Astrocyte (in vitro differentiated cells and primary cell): ENCODE data around the gene TMEM238L. TPM values are rescaled to one million over a fixed set of nuclear protein-coding genes. Genes with fewer than 3 reads are reported as not detected.

Experiments used
- DNase-seq: peaks from one replicate; pipeline ENCODE4 v3.0.0-alpha.2; 2010; ENCODE audit warnings: low read depth
- FAIRE-seq: peaks from 2 replicates; lab custom pipeline; 2011; peaks lifted over from hg19 to GRCh38; lab: Jason Lieb, UNC
- H2AFZ ChIP-seq: 2 replicates; pipeline ENCODE4 v1.6.0; 2012; ENCODE audit warnings: low read depth, low read length, inconsistent platforms
- H3K27ac ChIP-seq: 2 replicates; pipeline ENCODE4 v1.5.1; 2011; ENCODE audit warnings: low read depth, low read length, inconsistent platforms
- H3K27me3 ChIP-seq: 2 replicates; pipeline ENCODE4 v1.6.0; 2011; ENCODE audit warnings: low read length, inconsistent platforms; ENCODE audit not compliant: insufficient read depth
- H3K36me3 ChIP-seq: 2 replicates; pipeline ENCODE4 v1.5.1; 2011; ENCODE audit warnings: low read length, inconsistent platforms; ENCODE audit not compliant: insufficient read depth
- H3K4me1 ChIP-seq: 2 replicates; pipeline ENCODE4 v1.5.1; 2011; ENCODE audit warnings: low read length, inconsistent platforms; ENCODE audit not compliant: insufficient read depth
- H3K4me2 ChIP-seq: 2 replicates; pipeline ENCODE4 v1.6.0; 2012; ENCODE audit warnings: low read length, inconsistent platforms
- H3K4me3 ChIP-seq: 2 replicates; pipeline ENCODE4 v1.5.1; 2011; ENCODE audit warnings: low read depth, mild to moderate bottlenecking, low read length, inconsistent platforms; ENCODE audit not compliant: insufficient read depth
- H3K79me2 ChIP-seq: 2 replicates; pipeline ENCODE4 v1.6.0; 2012; ENCODE audit warnings: mild to moderate bottlenecking, low read length, inconsistent platforms; ENCODE audit not compliant: insufficient read depth
- H3K9ac ChIP-seq: 2 replicates; pipeline ENCODE4 v1.6.0; 2012; ENCODE audit warnings: mild to moderate bottlenecking, low read length, inconsistent platforms
- H3K9me3 ChIP-seq: 2 replicates; pipeline ENCODE4 v1.5.1; 2012; ENCODE audit warnings: low read depth, mild to moderate bottlenecking, low read length, inconsistent platforms; ENCODE audit not compliant: insufficient read depth
- H4K20me1 ChIP-seq: 2 replicates; pipeline ENCODE4 v1.6.0; 2012; ENCODE audit warnings: low read length, inconsistent platforms; ENCODE audit not compliant: insufficient read depth
- H3K27ac Mint-ChIP-seq: one replicate; pipeline ENCODE4 v1.8.0; 2021; ENCODE audit warnings: mild to moderate bottlenecking, mixed read lengths; ENCODE audit not compliant: unreplicated experiment
- H3K27me3 Mint-ChIP-seq: one replicate; pipeline ENCODE4 v1.8.0; 2021; ENCODE audit warnings: low read depth, mixed read lengths; ENCODE audit not compliant: unreplicated experiment
- H3K36me3 Mint-ChIP-seq: one replicate; pipeline ENCODE4 v1.8.0; 2021; ENCODE audit warnings: low read depth, mixed read lengths; ENCODE audit not compliant: unreplicated experiment
- H3K4me1 Mint-ChIP-seq: one replicate; pipeline ENCODE4 v1.8.0; 2021; ENCODE audit warnings: low read depth, mixed read lengths; ENCODE audit not compliant: unreplicated experiment
- H3K4me3 Mint-ChIP-seq: one replicate; pipeline ENCODE4 v1.8.0; 2021; ENCODE audit warnings: mild to moderate bottlenecking, moderate library complexity, mixed read lengths; ENCODE audit not compliant: unreplicated experiment
- H3K9me3 Mint-ChIP-seq: one replicate; pipeline ENCODE4 v1.8.0; 2021; ENCODE audit warnings: mild to moderate bottlenecking, mixed read lengths; ENCODE audit not compliant: unreplicated experiment
- CTCF ChIP-seq: IDR thresholded peaks from 2 replicates; pipeline ENCODE4 v1.5.1; 2011; ENCODE audit warnings: low read depth, mild to moderate bottlenecking, inconsistent platforms, low read length, moderate library complexity; ENCODE audit not compliant: insufficient read depth
- EZH2 ChIP-seq: IDR thresholded peaks from 2 replicates; pipeline ENCODE4 v1.6.1; 2012; ENCODE audit warnings: mild to moderate bottlenecking, low read length, inconsistent platforms; ENCODE audit not compliant: insufficient read depth
- total RNA-seq: library from RNA; stranded (reverse); gene quantifications from 2 replicates; pipeline ENCODE4 v1.2.1, GENCODE V29; 2021

TMEM238L gene
- total RNA-seq, 1 donor from 2014 or later = not detected

DNA sequence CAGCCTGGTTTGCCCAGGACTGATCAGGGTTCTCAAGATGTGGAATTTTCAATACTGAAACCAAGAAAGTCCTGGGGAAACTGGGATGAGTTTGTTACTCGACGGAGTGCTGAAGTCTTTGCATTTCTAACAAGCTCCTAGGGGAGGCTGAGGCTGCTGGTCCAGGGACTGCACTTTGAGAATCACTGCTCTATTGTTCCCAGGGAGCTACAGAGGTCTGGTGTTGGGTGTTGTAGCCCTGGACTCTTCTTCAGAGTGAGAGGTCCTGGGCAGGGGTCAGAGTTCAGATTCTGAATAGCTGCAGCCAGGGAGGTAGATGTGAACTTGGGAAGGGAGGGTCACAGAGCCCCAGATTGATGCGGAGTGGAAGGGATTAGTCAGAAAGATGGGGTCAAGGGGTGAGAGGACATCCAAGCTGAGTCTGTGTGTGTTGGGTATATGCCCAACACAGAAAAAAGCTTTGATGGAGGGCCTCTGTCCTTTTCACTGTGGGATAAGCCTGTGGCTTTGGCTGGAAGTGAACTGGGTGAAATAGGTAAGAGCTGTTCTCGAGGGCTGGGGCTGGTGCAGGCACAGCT lies 14.1 kb downstream of the TMEM238L start:
- FAIRE-seq (no peak), DNase-seq (no peak)
- H3K36me3 Mint-ChIP-seq = no peaks in the 10 kb centered on the region
- TF ChIP-seq EZH2 (no peak), CTCF (no peak)
- H3K27ac Mint-ChIP-seq = no peak overlapping the region
- no peak overlapping the region for H3K4me2 ChIP-seq
- H4K20me1 ChIP-seq = no peaks in the 10 kb centered on the region
- H3K27me3 ChIP-seq = no peaks in the 10 kb centered on the region
- peaks cover 6% of the 10 kb centered on the region for H3K27me3 Mint-ChIP-seq
- no peaks in the 10 kb centered on the region for H3K79me2 ChIP-seq
- H3K4me1 Mint-ChIP-seq = peaks cover 2% of the 10 kb centered on the region
- H3K36me3 ChIP-seq = no peaks in the 10 kb centered on the region
- no peaks in the 10 kb centered on the region for H3K4me1 ChIP-seq
- no peak overlapping the region for H3K4me3 ChIP-seq
- H3K9ac ChIP-seq = no peak overlapping the region
- no peaks in the 10 kb centered on the region for H3K9me3 ChIP-seq
- peaks cover 2% of the 10 kb centered on the region for H3K9me3 Mint-ChIP-seq
- H3K4me3 Mint-ChIP-seq = no peak overlapping the region
- H2AFZ ChIP-seq = no peak overlapping the region
- H3K27ac ChIP-seq = no peak overlapping the region

GRCh38 chr17:10787306-10788045 lies 16.4 kb downstream of the TMEM238L start:
- FAIRE-seq = no peak
- peaks cover 2% of the 10 kb centered on the region for H3K9me3 Mint-ChIP-seq

More at GRCh38 chr17:10787306-10788045, 16.4 kb downstream of the TMEM238L start:
- H3K79me2 ChIP-seq = no peaks in the 10 kb centered on the region
- Mint-ChIP-seq H3K4me3 (no peak overlapping the region), H3K27ac (no peak overlapping the region), H3K27me3 (peaks cover 6% of the 10 kb centered on the region), H3K36me3 (no peaks in the 10 kb centered on the region), H3K4me1 (peaks cover 2% of the 10 kb centered on the region)
- no peak overlapping the region for H2AFZ ChIP-seq
- H3K27ac ChIP-seq = no peak overlapping the region
- H3K4me3 ChIP-seq = no peak overlapping the region
- no peaks in the 10 kb centered on the region for H4K20me1 ChIP-seq
- H3K4me1 ChIP-seq = no peaks in the 10 kb centered on the region
- H3K9me3 ChIP-seq = no peaks in the 10 kb centered on the region
- no peak overlapping the region for H3K9ac ChIP-seq
- no peak for DNase-seq
- no peaks in the 10 kb centered on the region for H3K27me3 ChIP-seq
- TF ChIP-seq EZH2 (no peak), CTCF (no peak)
- no peaks in the 10 kb centered on the region for H3K36me3 ChIP-seq
- H3K4me2 ChIP-seq = no peak overlapping the region
